OCI-LY3 (cell line): ENCODE data around the gene GRWD1.

ENCODE experiments used
- H2AFZ ChIP-seq: fragments of 200-600, 300-600 bp; shearing (Covaris generic); 2 replicates; pipeline ENCODE4 v1.6.0; 2014; ENCODE audit warnings: antibody characterized with exemption, low read depth, low read length
- H3K27ac ChIP-seq: fragments of 200-600, 300-600 bp; sonication (generic); 2 replicates; pipeline ENCODE4 v1.5.1; 2014; ENCODE audit warnings: mild to moderate bottlenecking, low read length, moderate library complexity, mixed read lengths
- H3K27me3 ChIP-seq: fragments of 200-600, 300-600 bp; sonication (generic); 2 replicates; pipeline ENCODE4 v1.6.1; 2014; ENCODE audit warnings: low read depth, low read length, mixed read lengths
- H3K36me3 ChIP-seq: fragments of 200-600, 300-600 bp; sonication (generic); replicated peaks from 2 replicates; pipeline ENCODE3; 2014; ENCODE audit warnings: low read depth, low read length, mixed read lengths
- H3K4me1 ChIP-seq: fragments of 300-600, 200-600 bp; sonication (generic); 2 replicates; pipeline ENCODE4 v1.6.1; 2014; ENCODE audit warnings: low read length, mixed read lengths
- H3K4me2 ChIP-seq: fragments of 200-600, 300-600 bp; sonication (generic); 2 replicates; pipeline ENCODE4 v1.6.1; 2014; ENCODE audit warnings: low read length, mixed read lengths
- H3K4me3 ChIP-seq: fragments of 300-600, 200-600 bp; sonication (generic); 2 replicates; pipeline ENCODE4 v1.5.1; 2014; ENCODE audit warnings: antibody characterized with exemption, mild to moderate bottlenecking, low read length, moderate library complexity
- H3K79me2 ChIP-seq: fragments of 300-600, 200-600 bp; shearing (Covaris generic); 2 replicates; pipeline ENCODE4 v1.6.1; 2014; ENCODE audit warnings: mild to moderate bottlenecking, low read length, mixed read lengths
- H3K9ac ChIP-seq: fragments of 300-600, 200-600 bp; shearing (Covaris generic); 2 replicates; pipeline ENCODE4 v1.6.0; 2014; ENCODE audit warnings: mild to moderate bottlenecking, low read length, moderate library complexity
- H3K9me3 ChIP-seq: fragments of 200-600, 300-600 bp; shearing (Covaris generic); 2 replicates; pipeline ENCODE4 v1.6.1; 2014; ENCODE audit warnings: low read length, mixed read lengths; ENCODE audit not compliant: insufficient read depth
- H4K20me1 ChIP-seq: fragments of 200-600, 300-600 bp; sonication (generic); 2 replicates; pipeline ENCODE4 v1.6.1; 2016; ENCODE audit warnings: low read length, mixed read lengths; ENCODE audit not compliant: insufficient read depth
- EZH2phosphoT487 ChIP-seq: fragments of 200-600 bp; shearing (Covaris generic); IDR thresholded peaks from 2 replicates; pipeline ENCODE4 v1.6.1; 2018; ENCODE audit warnings: antibody characterized with exemption, mixed run types, low read depth
- TF ChIP-seq, protein P1 (sequence below): fragments of 200-600, 300-600 bp; sonication (generic); IDR thresholded peaks from 2 replicates; pipeline ENCODE4 v1.5.1; 2014; ENCODE audit warnings: antibody characterized with exemption, low read length, low read depth

Gene GRWD1

DNA sequence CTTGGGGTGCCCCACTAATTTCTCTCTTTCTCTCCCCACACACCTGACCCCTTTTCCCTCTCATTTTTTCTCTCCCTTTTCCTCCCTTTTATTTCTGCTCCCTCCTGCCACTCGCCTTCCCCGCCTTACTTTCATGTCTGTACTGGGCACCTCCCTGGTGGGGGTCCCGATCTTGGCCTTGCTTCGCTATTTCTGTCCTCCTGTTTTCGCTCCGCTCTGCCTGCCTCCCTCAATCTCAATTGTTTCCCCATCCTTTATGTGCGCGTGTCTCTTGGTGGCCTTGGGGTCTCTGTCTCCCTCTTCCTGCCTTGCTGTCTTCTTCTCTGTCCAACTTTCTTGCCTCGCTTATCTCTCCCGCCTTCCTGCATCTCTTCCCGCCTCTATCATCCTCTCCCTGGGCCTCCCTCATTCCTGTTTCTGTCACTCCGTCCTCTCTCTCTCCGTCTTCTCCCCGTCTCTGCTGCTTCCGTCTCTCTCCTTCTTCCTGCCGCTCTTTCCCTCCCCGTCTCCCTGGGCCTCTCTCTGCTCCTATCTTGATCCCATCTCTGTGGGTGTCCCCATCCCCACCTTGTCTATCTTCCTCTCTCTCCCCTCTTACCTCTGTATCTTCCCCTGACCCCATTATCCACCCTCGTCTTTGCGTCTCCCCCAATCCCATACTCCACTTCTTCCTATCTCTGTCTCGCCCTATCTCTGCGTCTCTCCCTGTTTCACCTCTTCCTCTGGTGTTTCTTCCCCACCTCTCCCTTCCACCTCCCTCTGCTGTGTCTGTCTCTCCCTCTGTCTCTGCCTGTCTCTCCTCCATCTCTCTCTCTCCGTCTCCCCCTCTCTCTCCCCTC lies 48.3 kb upstream of the GRWD1 start:
- TF ChIP-seq EZH2phosphoT487: no peak
- TF ChIP-seq, protein P1, sequence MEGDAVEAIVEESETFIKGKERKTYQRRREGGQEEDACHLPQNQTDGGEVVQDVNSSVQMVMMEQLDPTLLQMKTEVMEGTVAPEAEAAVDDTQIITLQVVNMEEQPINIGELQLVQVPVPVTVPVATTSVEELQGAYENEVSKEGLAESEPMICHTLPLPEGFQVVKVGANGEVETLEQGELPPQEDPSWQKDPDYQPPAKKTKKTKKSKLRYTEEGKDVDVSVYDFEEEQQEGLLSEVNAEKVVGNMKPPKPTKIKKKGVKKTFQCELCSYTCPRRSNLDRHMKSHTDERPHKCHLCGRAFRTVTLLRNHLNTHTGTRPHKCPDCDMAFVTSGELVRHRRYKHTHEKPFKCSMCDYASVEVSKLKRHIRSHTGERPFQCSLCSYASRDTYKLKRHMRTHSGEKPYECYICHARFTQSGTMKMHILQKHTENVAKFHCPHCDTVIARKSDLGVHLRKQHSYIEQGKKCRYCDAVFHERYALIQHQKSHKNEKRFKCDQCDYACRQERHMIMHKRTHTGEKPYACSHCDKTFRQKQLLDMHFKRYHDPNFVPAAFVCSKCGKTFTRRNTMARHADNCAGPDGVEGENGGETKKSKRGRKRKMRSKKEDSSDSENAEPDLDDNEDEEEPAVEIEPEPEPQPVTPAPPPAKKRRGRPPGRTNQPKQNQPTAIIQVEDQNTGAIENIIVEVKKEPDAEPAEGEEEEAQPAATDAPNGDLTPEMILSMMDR: no peak
- Histone ChIP-seq H3K36me3 (no peaks in the 10 kb centered on the region), H3K27ac (no peak overlapping the region), H2AFZ (no peak overlapping the region), H3K9me3 (no peaks in the 10 kb centered on the region), H3K27me3 (peaks cover 44% of the 10 kb centered on the region), H3K9ac (no peak overlapping the region), H3K4me2 (no peak overlapping the region), H3K4me3 (no peak overlapping the region), H3K79me2 (no peaks in the 10 kb centered on the region), H4K20me1 (no peaks in the 10 kb centered on the region), H3K4me1 (peaks cover 29% of the 10 kb centered on the region)

DNA sequence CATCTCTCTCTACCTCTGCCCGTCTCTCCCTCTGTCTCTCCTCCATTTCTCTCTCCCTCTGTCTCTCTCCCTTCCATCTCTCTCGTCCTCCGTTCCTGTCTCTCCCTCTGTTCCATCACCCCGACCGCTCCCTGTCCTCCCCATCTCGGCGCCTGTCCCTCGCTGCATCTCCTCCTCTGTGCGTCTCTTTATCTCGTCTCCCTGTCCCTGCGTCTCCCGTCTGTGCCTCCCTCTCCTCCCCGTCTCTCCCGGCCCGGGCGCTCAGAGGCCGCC lies 47.7 kb upstream of the GRWD1 start:
- peaks cover 44% of the 10 kb centered on the region for H3K27me3 ChIP-seq
- no peak overlapping the region for H3K4me3 ChIP-seq
- H3K4me2 ChIP-seq: no peak overlapping the region
- H3K4me1 ChIP-seq: peaks cover 29% of the 10 kb centered on the region
- no peaks in the 10 kb centered on the region for H4K20me1 ChIP-seq
- H3K79me2 ChIP-seq: no peaks in the 10 kb centered on the region
- no peak for TF ChIP-seq EZH2phosphoT487
- TF ChIP-seq, protein P1: no peak
- no peak overlapping the region for H3K9ac ChIP-seq
- H2AFZ ChIP-seq: no peak overlapping the region
- no peaks in the 10 kb centered on the region for H3K36me3 ChIP-seq
- no peaks in the 10 kb centered on the region for H3K9me3 ChIP-seq
- H3K27ac ChIP-seq: no peak overlapping the region

DNA sequence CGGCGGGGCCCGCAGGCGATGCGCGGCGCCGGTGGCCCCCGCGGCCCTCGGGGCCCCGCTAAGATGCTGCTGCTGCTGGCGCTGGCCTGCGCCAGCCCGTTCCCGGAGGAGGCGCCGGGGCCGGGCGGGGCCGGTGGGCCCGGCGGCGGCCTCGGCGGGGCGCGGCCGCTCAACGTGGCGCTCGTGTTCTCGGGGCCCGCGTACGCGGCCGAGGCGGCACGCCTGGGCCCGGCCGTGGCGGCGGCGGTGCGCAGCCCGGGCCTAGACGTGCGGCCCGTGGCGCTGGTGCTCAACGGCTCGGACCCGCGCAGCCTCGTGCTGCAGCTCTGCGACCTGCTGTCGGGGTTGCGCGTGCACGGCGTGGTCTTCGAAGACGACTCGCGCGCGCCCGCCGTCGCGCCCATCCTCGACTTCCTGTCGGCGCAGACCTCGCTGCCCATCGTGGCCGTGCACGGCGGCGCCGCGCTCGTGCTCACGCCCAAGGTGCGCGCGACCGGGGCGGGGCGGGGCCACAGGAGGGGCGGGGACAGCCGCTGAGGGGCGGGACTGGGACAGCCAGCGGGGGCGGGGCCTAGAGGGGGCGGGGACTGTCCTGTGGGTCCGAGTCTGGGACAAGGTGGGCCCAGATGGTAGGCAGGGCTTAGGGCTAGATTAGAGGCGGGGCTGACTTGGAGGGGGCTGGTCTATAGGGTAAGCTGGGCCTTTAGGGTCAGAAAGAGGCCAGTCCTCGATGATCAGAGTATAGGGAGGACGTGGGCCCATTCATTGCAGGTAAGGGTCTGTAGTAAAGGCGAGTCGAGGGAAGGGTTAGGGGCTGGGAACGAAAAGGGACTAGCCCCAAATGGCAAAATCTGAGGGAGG lies 47.2 kb upstream of the GRWD1 start:
- TF ChIP-seq EZH2phosphoT487: no peak
- Histone ChIP-seq H3K4me2 (no peak overlapping the region), H3K36me3 (no peaks in the 10 kb centered on the region), H3K4me3 (no peak overlapping the region), H3K9me3 (no peaks in the 10 kb centered on the region), H2AFZ (no peak overlapping the region), H3K4me1 (peaks cover 32% of the 10 kb centered on the region), H3K9ac (no peak overlapping the region), H3K27ac (no peak overlapping the region), H4K20me1 (no peaks in the 10 kb centered on the region), H3K27me3 (peaks cover 43% of the 10 kb centered on the region), H3K79me2 (no peaks in the 10 kb centered on the region)

DNA sequence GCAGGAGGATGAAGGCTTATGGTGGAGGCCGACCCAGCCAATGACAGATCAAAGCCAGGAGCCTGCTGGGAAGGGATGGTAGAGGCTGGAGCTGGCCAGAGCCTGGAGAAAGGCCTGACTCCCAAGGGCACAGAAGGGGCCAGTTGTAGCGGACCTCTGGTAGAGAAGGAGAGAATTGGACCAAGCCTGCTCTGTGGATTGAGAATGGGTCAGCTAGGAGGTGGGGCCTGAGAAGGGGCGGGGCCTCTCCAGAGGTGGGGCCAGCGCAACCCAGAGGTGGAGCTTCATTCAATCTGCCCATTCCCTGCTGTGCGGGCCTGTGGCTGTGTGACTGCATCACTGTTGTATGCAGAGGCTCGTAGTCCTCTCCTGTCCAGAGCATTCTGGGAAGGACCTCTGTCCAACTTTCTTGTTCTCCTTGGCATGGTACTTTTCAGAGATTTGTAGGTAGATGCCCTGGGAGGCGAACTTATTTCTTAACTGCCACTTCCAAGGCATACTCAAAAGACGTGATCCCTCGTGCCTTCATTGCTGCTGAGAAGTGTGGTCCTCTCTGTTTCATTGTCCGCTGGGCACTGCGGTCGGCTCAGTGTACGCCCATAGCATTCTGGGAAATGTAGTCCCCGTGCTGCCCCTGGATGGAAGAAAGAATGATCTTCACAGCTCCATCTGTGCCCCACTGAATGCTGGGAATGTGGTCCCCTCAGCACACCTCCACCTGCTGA lies 45.6 kb upstream of the GRWD1 start:
- Histone ChIP-seq H3K27me3 (peaks cover 29% of the 10 kb centered on the region), H4K20me1 (no peaks in the 10 kb centered on the region), H3K36me3 (no peaks in the 10 kb centered on the region), H3K27ac (no peak overlapping the region), H3K9me3 (no peaks in the 10 kb centered on the region), H3K4me2 (peak overlapping the region; percentile 11; the same call in 1 of the 2 replicates), H2AFZ (no peak overlapping the region), H3K9ac (no peak overlapping the region), H3K4me3 (no peak overlapping the region), H3K79me2 (no peaks in the 10 kb centered on the region), H3K4me1 (peaks cover 21% of the 10 kb centered on the region; the same call in 1 of the 2 replicates)
- TF ChIP-seq EZH2phosphoT487: no peak
- TF ChIP-seq, protein P1: no peak
